GM23248 (cell line): ENCODE data around the gene NOP10.

Source experiments
- EZH2 ChIP-seq: fragments of 200-600 bp; sonication (generic); IDR thresholded peaks from 2 replicates; pipeline ENCODE4 v1.6.1; 2018; ENCODE audit warnings: antibody characterized with exemption, mild to moderate bottlenecking; ENCODE audit not compliant: insufficient read depth, poor library complexity, severe bottlenecking
- EZH2phosphoT487 ChIP-seq: fragments of 200-600 bp; sonication (generic); IDR thresholded peaks from 2 replicates; pipeline ENCODE4 v1.6.1; 2018; ENCODE audit warnings: antibody characterized with exemption, moderate library complexity, mild to moderate bottlenecking, low read depth; ENCODE audit not compliant: insufficient read depth

- no peak for TF ChIP-seq EZH2phosphoT487
- TF ChIP-seq EZH2, result no peak
These were observed 15.0 kb downstream of the NOP10 start for GRCh38 chr15:34327906-34328305.
